IMR-90 (cell line): ENCODE data around the gene GPR107. TPM values are rescaled to one million over a fixed set of nuclear protein-coding genes. Genes with fewer than 3 reads are reported as not detected.

Experiments used
- ATAC-seq: fragments of 200-7000 bp; cut with Tn5 transposase; 2 replicates; pipeline ENCODE4 v1.9.1; 2020; ENCODE audit warnings: low read depth, mild to moderate bottlenecking, moderate library complexity
- BruUV-seq: library from RNA; stranded (reverse); fragments of 400-500 nt; replicated peaks from 2 replicates; lab custom pipeline; 2021; lab: Mats Ljungman, UMichigan
- CTCF ChIA-PET: fragments of 300-600 bp; formaldehyde crosslinking; extraction: SDS; loops from one replicate; lab custom pipeline; 2021; ENCODE audit warnings: antibody characterized with exemption; lab: Yijun Ruan, JAX
- POLR2A ChIA-PET: fragments of 300-600 bp; sonication (Branson Sonifier 250); formaldehyde crosslinking; loops from one replicate; lab custom pipeline; 2022; ENCODE audit warnings: antibody characterized with exemption; ENCODE audit not compliant: unreplicated experiment; lab: Charles Lee
- DNase-seq: peaks from one replicate; pipeline ENCODE4 v3.0.0; 2013
- H2AFZ ChIP-seq: replicated peaks from 2 replicates; pipeline ENCODE3; 2013; ENCODE audit warnings: low read length, mild to moderate bottlenecking; ENCODE audit not compliant: poor library complexity
- H2AK5ac ChIP-seq: 2 replicates; pipeline ENCODE4 v1.6.1; 2013; ENCODE audit warnings: low read depth, low read length, inconsistent platforms
- H2AK9ac ChIP-seq: replicated peaks from 2 replicates; pipeline ENCODE3; 2013; ENCODE audit warnings: mild to moderate bottlenecking, low read depth, low read length, moderate library complexity; ENCODE audit not compliant: poor library complexity
- H2BK120ac ChIP-seq: 2 replicates; pipeline ENCODE4 v1.6.1; 2013; ENCODE audit warnings: low read depth, low read length, inconsistent platforms
- H2BK15ac ChIP-seq: 3 replicates; pipeline ENCODE4 v1.6.1; 2013; ENCODE audit warnings: low read depth, low read length, inconsistent platforms
- H2BK20ac ChIP-seq: 2 replicates; pipeline ENCODE4 v1.6.1; 2013; ENCODE audit warnings: low read depth, mild to moderate bottlenecking, inconsistent platforms, low read length, moderate library complexity
- H2BK5ac ChIP-seq: 2 replicates; pipeline ENCODE4 v1.6.1; 2013; ENCODE audit warnings: mild to moderate bottlenecking, low read depth, low read length, inconsistent platforms; ENCODE audit not compliant: poor library complexity, severe bottlenecking
- H3K14ac ChIP-seq: replicated peaks from 2 replicates; pipeline ENCODE4 v1.6.1; 2013; ENCODE audit warnings: low read depth, low read length, inconsistent platforms
- H3K18ac ChIP-seq: 2 replicates; pipeline ENCODE4 v1.6.1; 2013; ENCODE audit warnings: low read depth, low read length, control low read depth
- H3K23ac ChIP-seq: 2 replicates; pipeline ENCODE4 v1.6.1; 2013; ENCODE audit warnings: low read depth, low read length, inconsistent platforms
- H3K27ac ChIP-seq: 2 replicates; pipeline ENCODE4 v1.5.1; 2013; ENCODE audit warnings: mild to moderate bottlenecking, control low read depth, low read length; ENCODE audit not compliant: insufficient read depth
- H3K27me3 ChIP-seq: 2 replicates; pipeline ENCODE4 v1.6.1; 2013; ENCODE audit warnings: low read length; ENCODE audit not compliant: control insufficient read depth, insufficient read depth
- H3K36me3 ChIP-seq: 2 replicates; pipeline ENCODE4 v1.6.1; 2013; ENCODE audit warnings: low read length, mixed read lengths; ENCODE audit not compliant: control insufficient read depth, insufficient read depth
- H3K4ac ChIP-seq: 2 replicates; pipeline ENCODE4 v1.6.1; 2013; ENCODE audit warnings: low read depth, low read length, inconsistent platforms
- H3K4me1 ChIP-seq: 2 replicates; pipeline ENCODE4 v1.6.1; 2013; ENCODE audit warnings: low read length, mixed read lengths; ENCODE audit not compliant: control insufficient read depth, insufficient read depth
- H3K4me2 ChIP-seq: 2 replicates; pipeline ENCODE4 v1.6.1; 2013; ENCODE audit warnings: low read depth, mild to moderate bottlenecking, control low read depth, low read length, moderate library complexity
- H3K4me3 ChIP-seq: 2 replicates; pipeline ENCODE4 v1.5.1; 2013; ENCODE audit warnings: low read depth, mild to moderate bottlenecking, control low read depth, low read length, moderate library complexity; ENCODE audit not compliant: insufficient read depth
- H3K56ac ChIP-seq: 2 replicates; pipeline ENCODE4 v1.6.1; 2013; ENCODE audit warnings: low read length, inconsistent platforms; ENCODE audit not compliant: insufficient read depth; ENCODE audit errors: extremely low read depth
- H3K79me1 ChIP-seq, 2 experiments: 2 replicates each; pipeline ENCODE4 v1.6.1; 2013; ENCODE audit warnings: low read length in 2 of 2, inconsistent platforms in 1 of 2, low read depth in 1 of 2
- H3K9ac ChIP-seq: 2 replicates; pipeline ENCODE4 v1.6.1; 2013; ENCODE audit warnings: low read depth, low read length, control low read depth
- H3K9me1 ChIP-seq: 2 replicates; pipeline ENCODE4 v1.6.1; 2013; ENCODE audit warnings: low read length, inconsistent platforms; ENCODE audit not compliant: insufficient read depth
- H3K9me3 ChIP-seq: 2 replicates; pipeline ENCODE4 v1.6.1; 2013; ENCODE audit warnings: low read length; ENCODE audit not compliant: control insufficient read depth, insufficient read depth
- H4K20me1 ChIP-seq: 2 replicates; pipeline ENCODE4 v1.6.1; 2013; ENCODE audit warnings: low read length, inconsistent platforms; ENCODE audit not compliant: insufficient read depth
- H4K5ac ChIP-seq: 2 replicates; pipeline ENCODE4 v1.6.1; 2013; ENCODE audit warnings: mild to moderate bottlenecking, low read depth, low read length, control low read depth
- H4K8ac ChIP-seq, 2 experiments: 2 replicates each; pipeline ENCODE4 v1.6.1; 2013; ENCODE audit warnings: low read depth in 2 of 2, low read length in 2 of 2, control low read depth in 1 of 2, inconsistent platforms in 1 of 2
- H4K91ac ChIP-seq: 2 replicates; pipeline ENCODE4 v1.6.1; 2013; ENCODE audit warnings: low read depth, low read length, inconsistent platforms; ENCODE audit not compliant: insufficient read depth
- BHLHE40 ChIP-seq: fragments of 150-350 bp; IDR thresholded peaks from 2 replicates; pipeline ENCODE4 v1.6.1; 2016; ENCODE audit warnings: mild to moderate bottlenecking, low read depth, low read length
- CEBPB ChIP-seq: IDR thresholded peaks from 2 replicates; pipeline ENCODE4 v1.6.1; 2012; ENCODE audit warnings: low read depth, low read length, improper control_type of control experiment
- CHD1 ChIP-seq: IDR thresholded peaks from 2 replicates; pipeline ENCODE4 v1.6.1; 2012; ENCODE audit warnings: low read depth, low read length, improper control_type of control experiment
- FOS ChIP-seq: fragments of 150-350 bp; IDR thresholded peaks from 2 replicates; pipeline ENCODE4 v1.6.1; 2016; ENCODE audit warnings: low read depth, low read length
- MAFK ChIP-seq: IDR thresholded peaks from 2 replicates; pipeline ENCODE4 v1.6.1; 2012; ENCODE audit warnings: low read depth, low read length, improper control_type of control experiment
- MXI1 ChIP-seq: IDR thresholded peaks from 2 replicates; pipeline ENCODE4 v1.6.1; 2012; ENCODE audit warnings: low read depth, mild to moderate bottlenecking, low read length, moderate library complexity, borderline replicate concordance
- POLR2A ChIP-seq: IDR thresholded peaks from 2 replicates; pipeline ENCODE4 v1.6.1; 2012; ENCODE audit warnings: mild to moderate bottlenecking, low read depth, low read length
- RAD21 ChIP-seq: IDR thresholded peaks from 2 replicates; pipeline ENCODE4 v1.6.1; 2012; ENCODE audit warnings: low read length, improper control_type of control experiment
- RFX5 ChIP-seq: IDR thresholded peaks from 2 replicates; pipeline ENCODE4 v1.8.0; 2012; ENCODE audit warnings: low read depth, mild to moderate bottlenecking, low read length, moderate library complexity
- SMC3 ChIP-seq: fragments of 150-350 bp; IDR thresholded peaks from 2 replicates; pipeline ENCODE4 v1.6.1; 2016; ENCODE audit warnings: low read depth, mild to moderate bottlenecking, antibody characterized with exemption, low read length, moderate library complexity
- USF2 ChIP-seq: fragments of 150-350 bp; IDR thresholded peaks from 2 replicates; pipeline ENCODE4 v1.6.1; 2017; ENCODE audit warnings: mild to moderate bottlenecking, antibody characterized with exemption, low read length, low read depth
- WGBS, 2 experiments: methylation state at CpG; one replicate each; pipeline versions ENCODE4 v1.1.5 to v1.1.7; 2013; ENCODE audit warnings: missing lambda C conversion rate in 2 of 2; ENCODE audit not compliant: insufficient read length in 1 of 2; ENCODE audit errors: extremely low coverage in 2 of 2; 5-methylcytosine and 5-hydroxymethylcytosine counted together
- dilution Hi-C: fragments of 300-500 bp; cut with HindIII; formaldehyde crosslinking; loops from one replicate; pipeline ENCODE4 v1.14.3; 2018; ENCODE audit warnings: low sequenced_read_pairs; ENCODE audit not compliant: unreplicated experiment
- in situ Hi-C: fragments of 300-500 bp; cut with MboI; formaldehyde crosslinking; loops from 3 replicates; pipeline ENCODE4 v1.14.3; 2019; ENCODE audit warnings: low sequenced_read_pairs, inconsistent platforms, mixed read lengths
- intact Hi-C: fragments of 100-400 bp; cut with micrococcal nuclease; formaldehyde crosslinking; loops from 2 replicates; pipeline ENCODE4 v1.10.0; 2022
- polyA plus RNA-seq, 3 experiments: library from polyadenylated mRNA; depleted of rRNA; stranded (reverse); fragments of >200 nt; gene quantifications; 2 replicates each; pipeline ENCODE4 v1.2.3, GENCODE V29; 2012; ENCODE audit warnings: low replicate concordance in 1 of 3
- total RNA-seq: library from RNA; depleted of rRNA; stranded (reverse); fragments of >200 nt; gene quantifications from 2 replicates; pipeline ENCODE4 v1.2.3, GENCODE V29; 2012
- TF ChIP-seq, protein P1 (sequence below): conservative IDR thresholded peaks from 2 replicates; pipeline ENCODE4 v1.5.1; 2012; ENCODE audit warnings: mild to moderate bottlenecking, low read depth, low read length, improper control_type of control experiment

Gene GPR107
- total and polyA plus RNA-seq, 2 of the 4 experiments (the other 2 are of a cell fraction), result 16.7 to 21.6 TPM

- Histone ChIP-seq H2BK15ac (no peak overlapping the region), H3K36me3 (no peaks in the 10 kb centered on the region), H4K8ac (no peak overlapping the region), H2BK120ac (no peak overlapping the region), H4K20me1 (peaks cover 30% of the 10 kb centered on the region), H3K4me3 (no peak overlapping the region), H3K14ac (no peak overlapping the region), H3K4me1 (peaks cover 5% of the 10 kb centered on the region; the same call in 1 of the 2 replicates), H2AFZ (no peak overlapping the region), H3K23ac (no peak overlapping the region), H3K27ac (no peak overlapping the region), H4K5ac (no peak overlapping the region), H3K18ac (no peak overlapping the region), H3K9ac (no peak overlapping the region), H3K4ac (no peak overlapping the region), H3K4me2 (no peak overlapping the region), H3K9me3 (peaks cover 10% of the 10 kb centered on the region), H2AK9ac (no peak overlapping the region), H2BK5ac (no peak overlapping the region), H2AK5ac (no peak overlapping the region), H4K91ac (no peak overlapping the region), H3K79me1 (peaks cover 17 to 21% of the 10 kb centered on the region in 2 experiments), H2BK20ac (no peak overlapping the region), H3K9me1 (no peaks in the 10 kb centered on the region), H3K56ac (no peak overlapping the region), H3K27me3 (no peaks in the 10 kb centered on the region; the same call in 1 of the 2 replicates)
- in situ Hi-C loops, result no loop called here
- WGBS, 2 experiments, result no CpG with 5 or more reads among the region's 2 CpGs
- dilution Hi-C loops, result no loop called here
- no TSS peak for BruUV-seq
- ChIA-PET CTCF (no interaction called here), POLR2A (no interaction called here)
- no peak for DNase-seq
- ATAC-seq, result no peak
- TF ChIP-seq MAFK, result no peak
- TF ChIP-seq, protein P1, sequence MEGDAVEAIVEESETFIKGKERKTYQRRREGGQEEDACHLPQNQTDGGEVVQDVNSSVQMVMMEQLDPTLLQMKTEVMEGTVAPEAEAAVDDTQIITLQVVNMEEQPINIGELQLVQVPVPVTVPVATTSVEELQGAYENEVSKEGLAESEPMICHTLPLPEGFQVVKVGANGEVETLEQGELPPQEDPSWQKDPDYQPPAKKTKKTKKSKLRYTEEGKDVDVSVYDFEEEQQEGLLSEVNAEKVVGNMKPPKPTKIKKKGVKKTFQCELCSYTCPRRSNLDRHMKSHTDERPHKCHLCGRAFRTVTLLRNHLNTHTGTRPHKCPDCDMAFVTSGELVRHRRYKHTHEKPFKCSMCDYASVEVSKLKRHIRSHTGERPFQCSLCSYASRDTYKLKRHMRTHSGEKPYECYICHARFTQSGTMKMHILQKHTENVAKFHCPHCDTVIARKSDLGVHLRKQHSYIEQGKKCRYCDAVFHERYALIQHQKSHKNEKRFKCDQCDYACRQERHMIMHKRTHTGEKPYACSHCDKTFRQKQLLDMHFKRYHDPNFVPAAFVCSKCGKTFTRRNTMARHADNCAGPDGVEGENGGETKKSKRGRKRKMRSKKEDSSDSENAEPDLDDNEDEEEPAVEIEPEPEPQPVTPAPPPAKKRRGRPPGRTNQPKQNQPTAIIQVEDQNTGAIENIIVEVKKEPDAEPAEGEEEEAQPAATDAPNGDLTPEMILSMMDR, result no peak
- no peak for TF ChIP-seq CHD1
- no peak for TF ChIP-seq SMC3
- TF ChIP-seq FOS, result no peak
- TF ChIP-seq USF2, result no peak
- TF ChIP-seq CEBPB, result no peak
- no peak for TF ChIP-seq POLR2A
- no peak for TF ChIP-seq BHLHE40
- TF ChIP-seq RFX5, result no peak
- no peak for TF ChIP-seq RAD21
- no peak for TF ChIP-seq MXI1
- intact Hi-C loops, result no loop called here
Measured at GRCh38 chr9:130013326-130013725, 40.4 kb upstream of the GPR107 start.
